Measurements from ENCODE around the gene FIBP. TPM values are rescaled to one million over a fixed set of nuclear protein-coding genes. Genes with fewer than 3 reads are reported as not detected.
A peak's percentile ranks its signal among the peaks of the same experiment; 100 is the strongest.

The FIBP gene
- total and polyA plus RNA-seq, 3 donors from 2014 or later = 131 to 149 (median 144) TPM

DNA sequence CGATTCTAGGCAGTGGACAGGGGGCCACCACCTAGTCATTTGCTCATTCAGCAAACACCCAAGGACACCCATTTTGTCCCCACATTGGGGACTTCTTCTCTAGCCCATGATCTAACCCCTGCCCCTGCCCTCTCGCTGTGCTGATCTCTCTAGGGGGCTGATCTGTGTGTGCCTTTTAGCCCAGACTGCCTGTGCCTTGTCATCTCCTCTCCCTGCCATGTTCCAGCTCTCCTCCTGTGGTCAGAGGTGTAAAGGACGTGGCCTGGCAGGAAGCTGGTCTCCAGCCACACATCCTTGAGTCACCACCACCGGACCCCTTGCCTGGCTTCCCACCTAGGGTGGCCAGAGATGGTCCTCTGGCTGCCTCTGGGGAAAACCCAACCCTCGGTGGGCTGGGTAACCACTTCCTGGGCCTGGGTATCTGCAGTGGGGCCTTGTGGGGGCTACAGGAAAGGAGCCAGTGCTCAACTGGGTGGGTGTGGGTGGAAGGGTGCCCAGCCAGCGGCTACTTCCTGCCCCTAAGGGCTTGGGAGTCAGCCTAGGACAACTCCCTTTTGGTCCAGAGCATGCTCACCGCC lies 7.3 kb downstream of the FIBP start:
- TF ChIP-seq POLR2A (IDR thresholded peaks at IDR 0.05) = no peak
- TF ChIP-seq, protein P1, sequence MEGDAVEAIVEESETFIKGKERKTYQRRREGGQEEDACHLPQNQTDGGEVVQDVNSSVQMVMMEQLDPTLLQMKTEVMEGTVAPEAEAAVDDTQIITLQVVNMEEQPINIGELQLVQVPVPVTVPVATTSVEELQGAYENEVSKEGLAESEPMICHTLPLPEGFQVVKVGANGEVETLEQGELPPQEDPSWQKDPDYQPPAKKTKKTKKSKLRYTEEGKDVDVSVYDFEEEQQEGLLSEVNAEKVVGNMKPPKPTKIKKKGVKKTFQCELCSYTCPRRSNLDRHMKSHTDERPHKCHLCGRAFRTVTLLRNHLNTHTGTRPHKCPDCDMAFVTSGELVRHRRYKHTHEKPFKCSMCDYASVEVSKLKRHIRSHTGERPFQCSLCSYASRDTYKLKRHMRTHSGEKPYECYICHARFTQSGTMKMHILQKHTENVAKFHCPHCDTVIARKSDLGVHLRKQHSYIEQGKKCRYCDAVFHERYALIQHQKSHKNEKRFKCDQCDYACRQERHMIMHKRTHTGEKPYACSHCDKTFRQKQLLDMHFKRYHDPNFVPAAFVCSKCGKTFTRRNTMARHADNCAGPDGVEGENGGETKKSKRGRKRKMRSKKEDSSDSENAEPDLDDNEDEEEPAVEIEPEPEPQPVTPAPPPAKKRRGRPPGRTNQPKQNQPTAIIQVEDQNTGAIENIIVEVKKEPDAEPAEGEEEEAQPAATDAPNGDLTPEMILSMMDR (IDR thresholded peaks at IDR 0.05) = no peak
- no peak overlapping the region for H3K27ac ChIP-seq
- intact Hi-C loops (cut with DNase I; ENCODE audit: low total_unique reads) = loop anchor here (10.0 kb wide), 1 partner anchor 104 kb away; no protein-coding TSS in a partner anchor
- no peaks in the 10 kb centered on the region for H3K36me3 ChIP-seq (ENCODE audit: low read depth, missing control alignments)
- H3K27me3 ChIP-seq = no peaks in the 10 kb centered on the region
- H3K4me3 ChIP-seq = no peak overlapping the region
- WGBS, 2 donors = 71 to 87% methylated on average over 5 to 7 of the region's 7 CpGs
- no peaks in the 10 kb centered on the region for H3K4me1 ChIP-seq
- DNase-seq = no peak
- H3K9me3 ChIP-seq = no peaks in the 10 kb centered on the region

- TF ChIP-seq, protein P1 (IDR thresholded peaks at IDR 0.05) = no peak
- TF ChIP-seq POLR2A (IDR thresholded peaks at IDR 0.05) = no peak
- WGBS, 2 donors = 82 to 83% methylated on average over 7 of the region's 7 CpGs
- no peaks in the 10 kb centered on the region for H3K9me3 ChIP-seq
- H3K4me1 ChIP-seq = no peaks in the 10 kb centered on the region
- H3K36me3 ChIP-seq (ENCODE audit: low read depth, missing control alignments) = no peaks in the 10 kb centered on the region
- no peak for DNase-seq
- no peak overlapping the region for H3K27ac ChIP-seq
- H3K4me3 ChIP-seq = no peak overlapping the region
- H3K27me3 ChIP-seq = no peaks in the 10 kb centered on the region
- intact Hi-C loops (cut with DNase I; ENCODE audit: low total_unique reads) = loop anchor here (10.0 kb wide), 1 partner anchor 105 kb away; no protein-coding TSS in a partner anchor
Measured at GRCh38 chr11:65880027-65880426, 8.2 kb downstream of the FIBP start.

DNA sequence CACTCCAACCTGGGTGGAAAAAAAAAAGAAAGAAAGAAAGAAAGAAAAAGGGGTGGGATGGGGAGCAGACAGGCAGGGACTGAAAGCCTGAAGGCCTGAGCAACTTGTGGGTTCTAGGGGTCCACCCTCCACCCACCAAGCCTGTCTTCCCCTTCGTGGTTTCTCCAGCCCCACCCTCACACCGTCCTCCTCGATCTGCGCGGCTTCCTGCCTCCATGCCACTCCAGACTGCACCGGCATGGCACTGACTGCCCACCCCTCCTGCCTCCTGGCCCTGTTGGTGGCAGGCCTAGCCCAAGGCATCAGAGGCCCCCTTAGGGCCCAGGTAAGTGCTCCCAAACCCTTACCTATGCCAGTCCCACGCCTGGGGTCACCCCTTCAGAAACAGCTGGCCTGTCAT lies 8.7 kb downstream of the FIBP start, which contains the start of gene CTSW:
Gene CTSW (plus strand): TSS at position 221 of the 400 bp plus-strand sequence. CDS start 18 bp downstream, at position 239.
- Histone ChIP-seq H3K27ac (no peak within 1 kb of the TSS), H3K4me1 (no peaks in the 10 kb centered on the region), H3K9me3 (no peaks in the 10 kb centered on the region), H3K36me3 (ENCODE audit: low read depth, missing control alignments) (no peaks in the 10 kb centered on the region), H3K4me3 (no peak within 1 kb of the TSS), H3K27me3 (no peaks in the 10 kb centered on the region)
- WGBS, 2 donors = 60 to 80% methylated on average over 7 of the region's 7 CpGs
- no peak for DNase-seq
- intact Hi-C loops (cut with DNase I; ENCODE audit: low total_unique reads) = loop anchor here (10.0 kb wide), 1 partner anchor 105 kb away; no protein-coding TSS in a partner anchor
- TF ChIP-seq, protein P1 (IDR thresholded peaks at IDR 0.05) = no peak
- no peak for TF ChIP-seq POLR2A (IDR thresholded peaks at IDR 0.05)

- intact Hi-C loops (cut with DNase I; ENCODE audit: low total_unique reads) = no loop called here
- TF ChIP-seq, protein P1 (IDR thresholded peaks at IDR 0.05) = no peak
- peak; percentile 78 for TF ChIP-seq POLR2A (IDR thresholded peaks at IDR 0.05)
- H3K9me3 ChIP-seq = no peaks in the 10 kb centered on the region
- 6 to 14% methylated on average over 13 to 53 of the region's 54 CpGs for WGBS, 2 donors
- H3K36me3 ChIP-seq (ENCODE audit: low read depth, missing control alignments) = no peaks in the 10 kb centered on the region
- peak; percentile 96 for DNase-seq
- peaks cover 14% of the 10 kb centered on the region for H3K4me1 ChIP-seq
- H3K27me3 ChIP-seq = no peaks in the 10 kb centered on the region
- peak overlapping the region; percentile 41 to 93 for H3K27ac ChIP-seq
- H3K4me3 ChIP-seq = peak overlapping the region; percentile 58 to 59
Measured at GRCh38 chr11:65873318-65874156, 14.7 kb downstream of the FIBP start.
